SK-N-SH treated with all-trans-retinoic acid at 6 μM for 48 hours (cell line): ENCODE data around the gene GLT8D1.

Experiments used
- ARNTL ChIP-seq: fragments of 450-650 bp; formaldehyde crosslinking; IDR thresholded peaks from 2 replicates; pipeline ENCODE4 v1.5.0; 2020; ENCODE audit warnings: low read depth, mild to moderate bottlenecking, moderate library complexity, borderline replicate concordance
- ESRRG ChIP-seq: fragments of 250-450 bp; sonication (Bioruptor Pico); IDR thresholded peaks from 2 replicates; pipeline ENCODE4 v1.6.1; 2021; ENCODE audit warnings: mild to moderate bottlenecking
- OSR1 ChIP-seq: fragments of 250-450 bp; sonication (Bioruptor Pico); IDR thresholded peaks from 2 replicates; pipeline ENCODE4 v1.8.0; 2022; ENCODE audit warnings: moderate library complexity, mild to moderate bottlenecking, inconsistent platforms
- PPARA ChIP-seq: fragments of 250-450 bp; sonication (Bioruptor Pico); IDR thresholded peaks from 2 replicates; pipeline ENCODE4 v1.5.0; 2020; ENCODE audit warnings: mild to moderate bottlenecking, borderline replicate concordance
- RARB ChIP-seq: fragments of 250-450 bp; sonication (Bioruptor Pico); IDR thresholded peaks from 2 replicates; pipeline ENCODE4 v1.8.0; 2021; ENCODE audit warnings: mild to moderate bottlenecking, moderate library complexity
- TCF4 ChIP-seq: fragments of 250-450 bp; sonication (Bioruptor Pico); IDR thresholded peaks from 2 replicates; pipeline ENCODE4 v1.8.0; 2021; ENCODE audit warnings: mild to moderate bottlenecking, moderate library complexity, borderline replicate concordance
- ZC3H10 ChIP-seq: fragments of 250-450 bp; sonication (Bioruptor Pico); IDR thresholded peaks from 2 replicates; pipeline ENCODE4 v1.5.1; 2021; ENCODE audit warnings: mild to moderate bottlenecking, moderate library complexity
- ZFP3 ChIP-seq: fragments of 250-450 bp; sonication (Bioruptor Pico); IDR thresholded peaks from 2 replicates; pipeline ENCODE4 v1.5.0; 2020; ENCODE audit warnings: mild to moderate bottlenecking, moderate library complexity
- ZFP30 ChIP-seq: fragments of 450-650 bp; formaldehyde crosslinking; IDR thresholded peaks from 2 replicates; pipeline ENCODE4 v1.5.0; 2022; ENCODE audit warnings: mild to moderate bottlenecking, moderate library complexity
- ZNF8 ChIP-seq: fragments of 450-650 bp; formaldehyde crosslinking; IDR thresholded peaks from 2 replicates; pipeline ENCODE4 v1.5.0; 2020; ENCODE audit warnings: mild to moderate bottlenecking, moderate library complexity
- TF ChIP-seq, protein P1 (sequence below): fragments of 250-450 bp; sonication (Bioruptor Pico); IDR thresholded peaks from 2 replicates; pipeline ENCODE4 v1.8.0; 2020; ENCODE audit warnings: mild to moderate bottlenecking, moderate library complexity, borderline replicate concordance
- TF ChIP-seq, protein P2 (sequence below): fragments of 250-450 bp; sonication (Bioruptor Pico); IDR thresholded peaks from 2 replicates; pipeline ENCODE4 v1.5.1; 2021; ENCODE audit warnings: mild to moderate bottlenecking, moderate library complexity
- TF ChIP-seq, protein P3 (sequence below): fragments of 250-450 bp; sonication (Bioruptor Pico); IDR thresholded peaks from 2 replicates; pipeline ENCODE4 v1.8.0; 2021; ENCODE audit warnings: low read depth, mild to moderate bottlenecking, moderate library complexity, borderline replicate concordance
- TF ChIP-seq, protein P4 (sequence below): fragments of 250-450 bp; sonication (Bioruptor Pico); IDR thresholded peaks from 2 replicates; pipeline ENCODE4 v1.5.0; 2020; ENCODE audit warnings: mild to moderate bottlenecking, moderate library complexity

DNA sequence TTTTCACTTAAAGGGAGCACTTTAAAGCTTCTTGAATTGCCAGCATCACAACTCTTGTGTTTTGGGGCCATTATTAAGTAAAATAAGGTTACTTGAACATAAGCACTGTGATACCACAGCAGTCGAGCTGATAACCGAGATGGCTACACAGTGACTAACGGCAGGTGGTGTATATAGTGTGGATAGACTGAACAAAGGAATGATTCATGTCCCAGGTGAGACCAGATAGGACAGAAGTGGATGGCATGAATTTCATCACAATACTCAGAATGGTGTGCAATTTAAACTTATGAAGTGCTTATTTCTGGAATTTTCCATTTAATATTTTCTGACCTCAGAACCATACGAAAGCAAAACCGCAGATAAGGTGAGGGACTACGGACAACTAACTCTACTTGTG, 60.0 kb downstream of the GLT8D1 start:
- TF ChIP-seq ESRRG (CRISPR knock-in tag) (no peak), TCF4 (CRISPR knock-in tag) (no peak), RARB (CRISPR knock-in tag) (no peak), ZFP3 (CRISPR knock-in tag) (no peak), ARNTL (CRISPR knock-in tag) (no peak), ZFP30 (CRISPR knock-in tag) (no peak), PPARA (CRISPR knock-in tag) (no peak), ZC3H10 (CRISPR knock-in tag) (no peak), OSR1 (CRISPR knock-in tag) (no peak), ZNF8 (CRISPR knock-in tag) (no peak)
- TF ChIP-seq, protein P1, sequence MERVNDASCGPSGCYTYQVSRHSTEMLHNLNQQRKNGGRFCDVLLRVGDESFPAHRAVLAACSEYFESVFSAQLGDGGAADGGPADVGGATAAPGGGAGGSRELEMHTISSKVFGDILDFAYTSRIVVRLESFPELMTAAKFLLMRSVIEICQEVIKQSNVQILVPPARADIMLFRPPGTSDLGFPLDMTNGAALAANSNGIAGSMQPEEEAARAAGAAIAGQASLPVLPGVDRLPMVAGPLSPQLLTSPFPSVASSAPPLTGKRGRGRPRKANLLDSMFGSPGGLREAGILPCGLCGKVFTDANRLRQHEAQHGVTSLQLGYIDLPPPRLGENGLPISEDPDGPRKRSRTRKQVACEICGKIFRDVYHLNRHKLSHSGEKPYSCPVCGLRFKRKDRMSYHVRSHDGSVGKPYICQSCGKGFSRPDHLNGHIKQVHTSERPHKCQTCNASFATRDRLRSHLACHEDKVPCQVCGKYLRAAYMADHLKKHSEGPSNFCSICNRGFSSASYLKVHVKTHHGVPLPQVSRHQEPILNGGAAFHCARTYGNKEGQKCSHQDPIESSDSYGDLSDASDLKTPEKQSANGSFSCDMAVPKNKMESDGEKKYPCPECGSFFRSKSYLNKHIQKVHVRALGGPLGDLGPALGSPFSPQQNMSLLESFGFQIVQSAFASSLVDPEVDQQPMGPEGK (CRISPR knock-in tag), result no peak
- TF ChIP-seq, protein P2, sequence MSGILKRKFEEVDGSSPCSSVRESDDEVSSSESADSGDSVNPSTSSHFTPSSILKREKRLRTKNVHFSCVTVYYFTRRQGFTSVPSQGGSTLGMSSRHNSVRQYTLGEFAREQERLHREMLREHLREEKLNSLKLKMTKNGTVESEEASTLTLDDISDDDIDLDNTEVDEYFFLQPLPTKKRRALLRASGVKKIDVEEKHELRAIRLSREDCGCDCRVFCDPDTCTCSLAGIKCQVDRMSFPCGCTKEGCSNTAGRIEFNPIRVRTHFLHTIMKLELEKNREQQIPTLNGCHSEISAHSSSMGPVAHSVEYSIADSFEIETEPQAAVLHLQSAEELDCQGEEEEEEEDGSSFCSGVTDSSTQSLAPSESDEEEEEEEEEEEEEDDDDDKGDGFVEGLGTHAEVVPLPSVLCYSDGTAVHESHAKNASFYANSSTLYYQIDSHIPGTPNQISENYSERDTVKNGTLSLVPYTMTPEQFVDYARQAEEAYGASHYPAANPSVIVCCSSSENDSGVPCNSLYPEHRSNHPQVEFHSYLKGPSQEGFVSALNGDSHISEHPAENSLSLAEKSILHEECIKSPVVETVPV, result no peak
- TF ChIP-seq, protein P3, sequence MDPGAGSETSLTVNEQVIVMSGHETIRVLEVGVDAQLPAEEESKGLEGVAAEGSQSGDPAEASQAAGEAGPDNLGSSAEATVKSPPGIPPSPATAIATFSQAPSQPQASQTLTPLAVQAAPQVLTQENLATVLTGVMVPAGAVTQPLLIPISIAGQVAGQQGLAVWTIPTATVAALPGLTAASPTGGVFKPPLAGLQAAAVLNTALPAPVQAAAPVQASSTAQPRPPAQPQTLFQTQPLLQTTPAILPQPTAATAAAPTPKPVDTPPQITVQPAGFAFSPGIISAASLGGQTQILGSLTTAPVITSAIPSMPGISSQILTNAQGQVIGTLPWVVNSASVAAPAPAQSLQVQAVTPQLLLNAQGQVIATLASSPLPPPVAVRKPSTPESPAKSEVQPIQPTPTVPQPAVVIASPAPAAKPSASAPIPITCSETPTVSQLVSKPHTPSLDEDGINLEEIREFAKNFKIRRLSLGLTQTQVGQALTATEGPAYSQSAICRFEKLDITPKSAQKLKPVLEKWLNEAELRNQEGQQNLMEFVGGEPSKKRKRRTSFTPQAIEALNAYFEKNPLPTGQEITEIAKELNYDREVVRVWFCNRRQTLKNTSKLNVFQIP (CRISPR knock-in tag), result no peak
- TF ChIP-seq, protein P4, sequence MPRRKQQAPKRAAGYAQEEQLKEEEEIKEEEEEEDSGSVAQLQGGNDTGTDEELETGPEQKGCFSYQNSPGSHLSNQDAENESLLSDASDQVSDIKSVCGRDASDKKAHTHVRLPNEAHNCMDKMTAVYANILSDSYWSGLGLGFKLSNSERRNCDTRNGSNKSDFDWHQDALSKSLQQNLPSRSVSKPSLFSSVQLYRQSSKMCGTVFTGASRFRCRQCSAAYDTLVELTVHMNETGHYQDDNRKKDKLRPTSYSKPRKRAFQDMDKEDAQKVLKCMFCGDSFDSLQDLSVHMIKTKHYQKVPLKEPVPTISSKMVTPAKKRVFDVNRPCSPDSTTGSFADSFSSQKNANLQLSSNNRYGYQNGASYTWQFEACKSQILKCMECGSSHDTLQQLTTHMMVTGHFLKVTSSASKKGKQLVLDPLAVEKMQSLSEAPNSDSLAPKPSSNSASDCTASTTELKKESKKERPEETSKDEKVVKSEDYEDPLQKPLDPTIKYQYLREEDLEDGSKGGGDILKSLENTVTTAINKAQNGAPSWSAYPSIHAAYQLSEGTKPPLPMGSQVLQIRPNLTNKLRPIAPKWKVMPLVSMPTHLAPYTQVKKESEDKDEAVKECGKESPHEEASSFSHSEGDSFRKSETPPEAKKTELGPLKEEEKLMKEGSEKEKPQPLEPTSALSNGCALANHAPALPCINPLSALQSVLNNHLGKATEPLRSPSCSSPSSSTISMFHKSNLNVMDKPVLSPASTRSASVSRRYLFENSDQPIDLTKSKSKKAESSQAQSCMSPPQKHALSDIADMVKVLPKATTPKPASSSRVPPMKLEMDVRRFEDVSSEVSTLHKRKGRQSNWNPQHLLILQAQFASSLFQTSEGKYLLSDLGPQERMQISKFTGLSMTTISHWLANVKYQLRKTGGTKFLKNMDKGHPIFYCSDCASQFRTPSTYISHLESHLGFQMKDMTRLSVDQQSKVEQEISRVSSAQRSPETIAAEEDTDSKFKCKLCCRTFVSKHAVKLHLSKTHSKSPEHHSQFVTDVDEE (CRISPR knock-in tag), result no peak
